Keratinocyte (primary cell): ENCODE data around the gene HECA.
"Not testable (repeated sequence)": the region's sequence is repeated elsewhere in the genome, so short reads cannot be mapped to it uniquely, and the experiment has no call there.

Experiments
- CTCF ChIP-seq, 3 experiments: IDR thresholded peaks in 1 of 3; conservative IDR thresholded peaks in 1 of 3; optimal IDR thresholded peaks in 1 of 3; 2 replicates in 2 of 3; 3 replicates in 1 of 3; pipeline versions ENCODE3 to v1.5.1; 2011; ENCODE audit warnings: low read length in 3 of 3, mild to moderate bottlenecking in 3 of 3, moderate library complexity in 2 of 3, control low read depth in 1 of 3, inconsistent platforms in 1 of 3; ENCODE audit not compliant: insufficient read depth in 2 of 3; ENCODE audit errors: extremely low read depth in 1 of 3
- EZH2 ChIP-seq: IDR thresholded peaks from one replicate; pipeline ENCODE4 v1.6.1; 2012; ENCODE audit warnings: inconsistent platforms, mild to moderate bottlenecking, low read length, moderate library complexity

DNA sequence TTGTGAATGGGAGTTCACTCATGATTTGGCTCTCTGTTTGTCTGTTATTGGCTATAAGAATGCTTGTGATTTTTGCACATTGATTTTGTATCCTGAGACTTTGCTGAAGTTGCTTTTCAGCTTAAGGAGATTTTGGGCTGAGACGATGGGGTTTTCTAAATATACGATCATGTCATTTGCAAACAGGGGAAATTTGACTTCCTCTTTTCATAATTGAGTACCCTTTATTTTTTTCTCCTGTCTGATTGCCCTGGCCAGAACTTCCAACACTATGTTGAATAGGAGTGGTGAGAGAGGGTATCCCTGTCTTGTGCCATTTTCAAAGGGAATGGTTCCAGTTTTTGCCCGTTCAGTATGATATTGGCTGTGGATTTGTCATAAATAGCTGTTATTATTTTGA, 12.1 kb upstream of the HECA start:
- not testable (repeated sequence) for TF ChIP-seq CTCF (optimal IDR thresholded peaks at IDR 0.05 in 1 of 3, IDR thresholded peaks at IDR 0.05 in 1 of 3, conservative IDR thresholded peaks at IDR 0.05 in 1 of 3; ENCODE audit: extremely low read depth in 1 of 3, insufficient read depth in 2 of 3, low read length in 3 of 3); EZH2
